Mucosa of descending colon (tissue), 3 donors: ENCODE data around the gene SEPTIN1. TPM values are rescaled to one million over a fixed set of nuclear protein-coding genes. Genes with fewer than 3 reads are reported as not detected.
"Not testable (repeated sequence)": the region's sequence is repeated elsewhere in the genome, so short reads cannot be mapped to it uniquely, and the experiment has no call there.

Experiments used
- ATAC-seq: fragments of 200-7000 bp; cut with Tn5 transposase; one replicate; pipeline ENCODE4 v1.9.1; 2020; ENCODE audit warnings: mild to moderate bottlenecking, moderate library complexity
- DNase-seq, 3 donors: peaks; one replicate each; pipeline ENCODE4 v3.0.0-alpha.2; 2020
- H3K36me3 ChIP-seq: fragments of 200-600 bp; one replicate; pipeline ENCODE4 v1.8.0; 2021; ENCODE audit warnings: low read depth, mild to moderate bottlenecking
- H3K4me1 ChIP-seq: fragments of 200-600 bp; one replicate; pipeline ENCODE4 v1.8.0; 2021; ENCODE audit warnings: low read depth, mild to moderate bottlenecking
- H3K4me3 ChIP-seq: fragments of 200-600 bp; one replicate; pipeline ENCODE4 v1.8.0; 2021; ENCODE audit warnings: mild to moderate bottlenecking
- H3K9me3 ChIP-seq: fragments of 200-600 bp; one replicate; pipeline ENCODE4 v1.8.0; 2021; ENCODE audit warnings: mild to moderate bottlenecking
- intact Hi-C, 2 donors: fragments of 100-400 bp; cut with DNase I in 1 of 2; cut with micrococcal nuclease in 1 of 2; formaldehyde crosslinking; loops; one replicate each; pipeline versions ENCODE4 v1.11.0 to v1.11.1; 2022; cut with DNase I, micrococcal nuclease
- total RNA-seq, 3 donors: library from RNA; stranded (reverse); fragmentation: NEBNext Ultra II Directional in 2 of 3; extraction: Animal tissue kit (Norgen Biotek cat#: 25700) in 2 of 3; gene quantifications; one replicate each; pipeline versions ENCODE4 v1.2.1 to v1.2.4, GENCODE V29; 2021 to 2023
- TF ChIP-seq, protein P1 (sequence below): fragments of 200-600 bp; IDR thresholded peaks from one replicate; pipeline ENCODE4 v1.8.0; 2022; ENCODE audit warnings: antibody characterized with exemption, mild to moderate bottlenecking
- donor health status: DM: no; HTN: no; CAD: no; lungs with moderate emphysema.
- donor health status: DM: no; HTN: no; CAD: no.
- donor health status: DM: no; HTN: yes; CAD: no.

SEPTIN1 gene
- total RNA-seq, 3 donors from 2014 or later = 5.6 to 6.1 (median 6.0) TPM

- intact Hi-C loops = no loop called here
- no peak for DNase-seq
- peaks cover 13% of the 10 kb centered on the region for H3K4me1 ChIP-seq
These were observed 14.7 kb upstream of the SEPTIN1 start for GRCh38 chr16:30397056-30397455.

DNA sequence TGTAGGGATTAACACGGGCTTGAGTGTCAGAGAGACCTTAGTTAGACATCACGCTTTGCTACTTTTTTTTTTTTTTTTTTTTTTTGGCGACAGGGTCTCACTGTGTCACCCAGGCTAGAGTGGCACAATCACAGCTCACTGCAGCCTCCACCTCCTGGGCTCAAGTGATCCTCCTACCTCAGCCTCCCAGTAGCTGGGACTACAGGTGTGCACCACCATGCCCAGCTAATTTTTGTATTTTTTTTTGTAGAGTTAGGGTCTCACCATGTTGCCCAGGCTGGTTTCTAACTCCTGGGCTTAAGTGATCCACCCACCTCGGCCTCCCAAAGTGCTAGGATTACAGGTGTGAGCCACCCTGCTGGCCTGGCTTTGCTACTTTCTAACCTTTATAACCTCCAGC is 14.3 kb upstream of the SEPTIN1 start:
- H3K4me3 ChIP-seq, DNase-seq, H3K9me3 ChIP-seq, H3K36me3 ChIP-seq, intact Hi-C loops, ATAC-seq: not testable (repeated sequence)
- H3K4me1 ChIP-seq = peaks cover 13% of the 10 kb centered on the region

More at GRCh38 chr16:30397056-30397455, 14.7 kb upstream of the SEPTIN1 start:
- Histone ChIP-seq H3K36me3 (no peaks in the 10 kb centered on the region), H3K4me3 (no peak overlapping the region), H3K9me3 (no peaks in the 10 kb centered on the region)
- ATAC-seq = no peak
- TF ChIP-seq, protein P1, sequence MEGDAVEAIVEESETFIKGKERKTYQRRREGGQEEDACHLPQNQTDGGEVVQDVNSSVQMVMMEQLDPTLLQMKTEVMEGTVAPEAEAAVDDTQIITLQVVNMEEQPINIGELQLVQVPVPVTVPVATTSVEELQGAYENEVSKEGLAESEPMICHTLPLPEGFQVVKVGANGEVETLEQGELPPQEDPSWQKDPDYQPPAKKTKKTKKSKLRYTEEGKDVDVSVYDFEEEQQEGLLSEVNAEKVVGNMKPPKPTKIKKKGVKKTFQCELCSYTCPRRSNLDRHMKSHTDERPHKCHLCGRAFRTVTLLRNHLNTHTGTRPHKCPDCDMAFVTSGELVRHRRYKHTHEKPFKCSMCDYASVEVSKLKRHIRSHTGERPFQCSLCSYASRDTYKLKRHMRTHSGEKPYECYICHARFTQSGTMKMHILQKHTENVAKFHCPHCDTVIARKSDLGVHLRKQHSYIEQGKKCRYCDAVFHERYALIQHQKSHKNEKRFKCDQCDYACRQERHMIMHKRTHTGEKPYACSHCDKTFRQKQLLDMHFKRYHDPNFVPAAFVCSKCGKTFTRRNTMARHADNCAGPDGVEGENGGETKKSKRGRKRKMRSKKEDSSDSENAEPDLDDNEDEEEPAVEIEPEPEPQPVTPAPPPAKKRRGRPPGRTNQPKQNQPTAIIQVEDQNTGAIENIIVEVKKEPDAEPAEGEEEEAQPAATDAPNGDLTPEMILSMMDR = no peak

DNA sequence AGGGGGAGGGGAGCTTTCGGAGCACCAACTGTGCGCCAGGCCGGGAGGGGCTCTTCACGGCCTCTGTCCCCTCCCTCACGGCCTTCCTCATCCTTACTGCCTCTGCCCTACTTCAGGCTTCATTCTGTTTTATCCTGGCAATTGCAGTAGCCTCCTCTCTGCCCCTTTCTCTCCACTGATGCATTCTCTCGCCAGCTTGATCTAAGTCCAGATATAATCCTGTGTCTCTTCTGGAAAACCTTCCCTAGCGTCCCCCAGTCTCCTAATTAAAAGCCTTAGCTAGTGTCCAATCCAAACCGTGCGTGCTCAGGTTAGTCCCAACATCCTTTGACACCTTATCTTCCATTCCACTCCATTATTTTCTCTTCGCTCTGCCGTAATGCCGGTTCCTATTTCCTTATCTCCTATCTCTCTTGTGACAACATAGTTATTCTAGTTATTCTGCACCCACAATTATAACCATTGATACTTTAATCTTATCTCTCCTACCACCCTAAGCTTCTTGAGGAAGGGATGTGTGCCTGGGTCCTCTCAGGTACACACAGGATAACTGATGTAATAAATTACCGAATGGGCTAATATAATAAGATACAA is 13.7 kb upstream of the SEPTIN1 start:
- no peak for DNase-seq

GRCh38 chr16:30395155-30395991 is 13.0 kb upstream of the SEPTIN1 start, which contains the start of gene ZNF48:
Gene ZNF48 (plus strand): TSS chr16:30395420. CDS start chr16:30395795, 375 bp downstream.
- DNase-seq (peak; percentile 86 to 90 (median 88)), ATAC-seq (peak; percentile 92)
- TF ChIP-seq, protein P1 = peak; percentile 44
- H3K4me3 ChIP-seq = peak within 1 kb of the TSS; percentile 72
- no peaks in the 10 kb centered on the region for H3K9me3 ChIP-seq
- H3K4me1 ChIP-seq = peaks cover 13% of the 10 kb centered on the region
- H3K36me3 ChIP-seq = no peaks in the 10 kb centered on the region
- intact Hi-C loops = no loop called here

More for the DNA sequence above, 13.7 kb upstream of the SEPTIN1 start:
- TF ChIP-seq, protein P1 = no peak
- no peak for ATAC-seq
- Histone ChIP-seq H3K4me3 (peak overlapping the region; percentile 72), H3K9me3 (no peaks in the 10 kb centered on the region), H3K4me1 (peaks cover 13% of the 10 kb centered on the region), H3K36me3 (no peaks in the 10 kb centered on the region)
- intact Hi-C loops = no loop called here

DNA sequence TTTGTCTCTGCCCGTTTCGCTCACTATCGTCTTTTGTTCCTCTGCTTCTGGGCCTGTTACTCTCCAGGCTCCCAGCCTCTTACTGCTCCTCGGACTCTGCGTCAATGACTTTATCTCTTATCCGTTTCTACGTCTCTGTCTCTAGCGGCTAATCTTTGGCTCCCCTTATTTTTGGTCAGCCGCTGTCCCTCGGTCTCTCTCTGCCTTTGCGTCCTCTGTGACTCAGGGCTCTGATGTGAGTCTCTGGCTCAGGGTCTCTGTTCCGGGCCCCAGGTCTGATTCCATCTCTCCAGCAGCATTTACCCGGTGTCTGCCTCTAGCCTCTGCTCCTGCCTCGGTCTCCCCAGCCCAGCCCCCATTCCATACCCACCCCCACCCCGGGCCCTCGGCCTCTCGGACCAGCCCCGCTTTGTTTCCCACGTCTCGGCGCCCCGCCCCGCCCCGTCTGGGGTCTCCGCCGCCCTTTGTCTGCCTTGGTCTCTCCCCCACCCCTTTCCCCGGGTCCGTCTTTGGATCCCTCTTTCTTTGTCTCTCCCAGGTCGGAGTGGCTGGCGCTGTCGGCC is 12.3 kb upstream of the SEPTIN1 start:
- Histone ChIP-seq H3K36me3 (no peaks in the 10 kb centered on the region), H3K4me3 (peak overlapping the region; percentile 72), H3K4me1 (peaks cover 13% of the 10 kb centered on the region), H3K9me3 (no peaks in the 10 kb centered on the region)
- ATAC-seq = no peak
- intact Hi-C loops = no loop called here
- no peak for DNase-seq
- TF ChIP-seq, protein P1 = no peak

DNA sequence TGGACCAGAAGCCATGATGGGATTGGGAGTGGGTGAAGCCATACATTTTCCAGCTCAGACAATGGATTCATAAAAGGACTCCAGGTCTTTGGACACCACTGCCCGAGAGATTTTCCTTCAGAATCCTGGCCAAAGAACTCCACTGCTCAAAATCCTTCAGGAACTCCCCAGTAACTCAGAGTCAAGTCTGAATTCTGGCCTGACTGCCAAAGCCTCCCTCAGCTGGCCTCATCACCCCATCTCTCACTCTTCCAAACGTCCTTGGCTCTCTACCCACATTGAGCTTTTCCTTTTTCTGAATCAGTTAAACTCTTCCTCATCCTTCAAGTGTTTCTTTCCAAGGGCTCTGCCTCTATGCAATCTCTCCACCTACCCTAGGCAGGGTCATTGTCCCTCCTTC is 1.2 kb upstream of the SEPTIN1 start:
- TF ChIP-seq, protein P1 = no peak
- Histone ChIP-seq H3K9me3 (no peaks in the 10 kb centered on the region), H3K36me3 (no peaks in the 10 kb centered on the region), H3K4me3 (no peak overlapping the region), H3K4me1 (peaks cover 5% of the 10 kb centered on the region)
- intact Hi-C loops = no loop called here
- DNase-seq (no peak), ATAC-seq (no peak)
